ENCODE measurements around the gene BAZ2B. TPM values are rescaled to one million over a fixed set of nuclear protein-coding genes. Genes with fewer than 3 reads are reported as not detected.

BAZ2B gene
- total and polyA plus RNA-seq, 4 experiments from 2014 or later: 4.3 to 35.6 (median 25.9) TPM

DNA sequence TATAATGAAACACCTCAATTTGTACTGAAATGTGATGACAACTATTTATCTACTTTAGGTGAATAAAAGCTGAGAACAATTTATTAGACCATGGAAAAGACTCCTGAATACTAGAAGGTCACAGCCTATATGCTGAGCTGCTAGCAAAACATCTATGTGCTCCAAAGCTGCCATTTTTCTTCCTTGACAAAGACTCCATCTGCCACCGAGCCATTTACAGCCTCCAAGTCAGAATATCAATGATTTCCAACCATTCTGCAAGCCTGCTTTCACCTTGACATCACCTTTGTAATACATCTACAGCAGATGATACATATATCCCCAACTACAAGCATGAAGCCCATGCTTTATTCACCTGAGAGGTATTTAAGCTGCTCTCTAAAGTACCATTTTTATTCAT lies 84.9 kb downstream of the BAZ2B start:
- H3K27ac ChIP-seq (ENCODE audit: low read depth, low read length): no peak overlapping the region
- Mint-ChIP-seq H3K27ac (no peak overlapping the region), H3K4me1 (no peaks in the 10 kb centered on the region), H3K36me3 (peaks cover 0 to 6% of the 10 kb centered on the region in 2 donors), H3K4me3 (no peak overlapping the region), H3K9me3 (peaks cover 0 to 2% (median 0%) of the 10 kb centered on the region in 8 donors), H3K27me3 (no peaks in the 10 kb centered on the region)
- CTCF ChIA-PET (ENCODE audit: partially characterized antibody): interaction anchor here (0.8 kb wide), 1 partner anchor 1473 kb away, joined by 3 read pairs; no protein-coding TSS in a partner anchor
- H3K4me1 ChIP-seq (ENCODE audit: insufficient read depth, low read length): no peaks in the 10 kb centered on the region
- POLR2A ChIA-PET (ENCODE audit: partially characterized antibody): no interaction called here
- H3K4me3 ChIP-seq (ENCODE audit: low read length in 2 of 2): no peak overlapping the region
- no peaks in the 10 kb centered on the region for H3K27me3 ChIP-seq (ENCODE audit: insufficient read depth, low read length)
- H3K9me3 ChIP-seq (ENCODE audit: control insufficient read depth in 1 of 2, low read length in 2 of 2): no peaks in the 10 kb centered on the region
- H3K36me3 ChIP-seq (ENCODE audit: insufficient read depth, low read length): no peaks in the 10 kb centered on the region
- intact Hi-C loops (cut with micrococcal nuclease): no loop called here
- no peak for DNase-seq

DNA sequence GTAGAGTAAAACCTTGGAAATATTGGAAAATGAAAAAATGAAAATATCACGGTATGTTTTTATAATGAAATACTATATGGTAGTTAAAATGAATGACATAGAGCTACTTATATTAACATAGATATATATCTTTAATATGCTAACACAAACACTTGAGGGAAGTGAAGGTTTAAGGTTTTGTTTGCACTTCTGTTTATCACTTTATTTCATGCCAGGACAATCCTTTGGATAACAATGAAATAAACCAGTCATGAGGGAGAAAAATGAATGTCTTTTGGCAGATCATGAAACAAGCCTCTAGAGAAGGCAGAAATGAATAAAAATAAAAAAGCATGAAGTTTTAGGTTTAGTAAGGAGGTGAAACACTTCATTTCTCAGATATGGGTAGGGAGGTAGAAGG lies 89.9 kb downstream of the BAZ2B start:
- H3K4me3 Mint-ChIP-seq: no peak overlapping the region
- Histone ChIP-seq H3K4me1 (ENCODE audit: insufficient read depth, low read length) (no peaks in the 10 kb centered on the region), H3K27me3 (ENCODE audit: insufficient read depth, low read length) (no peaks in the 10 kb centered on the region), H3K36me3 (ENCODE audit: insufficient read depth, low read length) (no peaks in the 10 kb centered on the region), H3K9me3 (ENCODE audit: control insufficient read depth in 1 of 2, low read length in 2 of 2) (no peaks in the 10 kb centered on the region), H3K4me3 (ENCODE audit: low read length in 2 of 2) (no peak overlapping the region), H3K27ac (ENCODE audit: low read depth, low read length) (no peak overlapping the region)
- DNase-seq: no peak
- no peak overlapping the region for H3K27ac Mint-ChIP-seq
- H3K27me3 Mint-ChIP-seq: no peaks in the 10 kb centered on the region
- H3K36me3 Mint-ChIP-seq: peaks cover 0 to 6% of the 10 kb centered on the region in 2 donors
- CTCF ChIA-PET (ENCODE audit: partially characterized antibody): no interaction called here
- peaks cover 0 to under 1% (median 0%) of the 10 kb centered on the region in 4 donors for H3K4me1 Mint-ChIP-seq
- intact Hi-C loops (cut with micrococcal nuclease): no loop called here
- POLR2A ChIA-PET (ENCODE audit: partially characterized antibody): interaction anchor here (1.3 kb wide), 1 partner anchor 186 kb away, joined by 4 read pairs; the partner anchor contains the start of gene MARCHF7
- peaks cover 0 to 2% (median 0%) of the 10 kb centered on the region in 8 donors for H3K9me3 Mint-ChIP-seq

DNA sequence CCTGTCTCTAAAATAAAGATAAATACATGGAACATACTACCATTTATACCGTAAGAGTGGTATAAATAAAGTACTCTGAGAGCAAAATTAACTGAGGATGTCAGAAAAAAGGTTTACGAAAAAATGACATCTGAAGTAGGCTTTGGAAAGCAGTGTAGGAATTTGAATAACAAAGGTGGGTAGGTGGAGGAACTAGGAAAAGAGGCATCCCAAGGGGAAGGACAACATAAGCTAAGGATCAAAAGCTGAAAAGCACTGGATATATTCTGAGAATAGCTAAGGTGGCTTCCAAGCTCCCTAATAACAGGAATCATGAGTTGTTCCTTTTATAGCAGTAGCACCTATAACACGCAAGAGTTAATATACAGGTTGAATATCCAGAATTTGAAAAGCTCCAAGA lies 91.3 kb downstream of the BAZ2B start:
- H3K27ac ChIP-seq (ENCODE audit: low read depth, low read length): no peak overlapping the region
- no peak overlapping the region for H3K4me3 Mint-ChIP-seq
- DNase-seq: no peak
- no peaks in the 10 kb centered on the region for H3K9me3 ChIP-seq (ENCODE audit: control insufficient read depth in 1 of 2, low read length in 2 of 2)
- intact Hi-C loops (cut with micrococcal nuclease): no loop called here
- H3K4me1 ChIP-seq (ENCODE audit: insufficient read depth, low read length): no peaks in the 10 kb centered on the region
- no peak overlapping the region for H3K4me3 ChIP-seq (ENCODE audit: low read length in 2 of 2)
- no peaks in the 10 kb centered on the region for H3K27me3 Mint-ChIP-seq
- peaks cover 0 to 1% (median 0%) of the 10 kb centered on the region in 4 donors for H3K4me1 Mint-ChIP-seq
- H3K27ac Mint-ChIP-seq: no peak overlapping the region
- H3K36me3 Mint-ChIP-seq: peaks cover 0 to 6% of the 10 kb centered on the region in 2 donors
- H3K27me3 ChIP-seq (ENCODE audit: insufficient read depth, low read length): no peaks in the 10 kb centered on the region
- H3K9me3 Mint-ChIP-seq: peaks cover 0 to 2% (median 0%) of the 10 kb centered on the region in 8 donors
- CTCF ChIA-PET (ENCODE audit: partially characterized antibody): no interaction called here
- H3K36me3 ChIP-seq (ENCODE audit: insufficient read depth, low read length): no peaks in the 10 kb centered on the region
- POLR2A ChIA-PET (ENCODE audit: partially characterized antibody): interaction anchor here (1.3 kb wide), 1 partner anchor 187 kb away, joined by 4 read pairs; the partner anchor contains the start of gene MARCHF7

DNA sequence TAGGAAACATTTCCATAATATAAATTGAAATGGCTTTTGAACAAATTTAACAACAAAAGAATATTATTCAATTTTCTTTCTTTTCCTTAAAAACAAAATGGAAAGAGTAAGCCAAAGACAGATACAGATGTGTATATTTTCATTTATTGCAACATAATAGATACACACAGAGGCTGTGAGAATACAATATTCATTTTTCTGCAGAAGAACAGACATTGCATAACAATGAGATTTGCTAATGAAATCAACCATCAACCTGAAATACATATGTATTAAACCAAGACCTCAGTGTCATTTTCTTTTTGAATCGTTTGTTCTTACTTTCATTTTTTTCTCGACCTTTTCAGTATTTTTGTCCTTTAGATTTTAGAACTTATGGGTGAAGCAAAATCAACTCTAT lies 95.1 kb downstream of the BAZ2B start:
- ChIA-PET CTCF (ENCODE audit: partially characterized antibody) (interaction anchor here (0.6 kb wide), 1 partner anchor 39 kb away, joined by 3 read pairs; no protein-coding TSS in a partner anchor), POLR2A (ENCODE audit: partially characterized antibody) (interaction anchor here (0.7 kb wide), 1 partner anchor 191 kb away, joined by 4 read pairs; the partner anchor contains the start of gene MARCHF7)
- no peak for DNase-seq
- Histone ChIP-seq H3K9me3 (ENCODE audit: control insufficient read depth in 1 of 2, low read length in 2 of 2) (no peaks in the 10 kb centered on the region), H3K27ac (ENCODE audit: low read depth, low read length) (no peak overlapping the region), H3K4me1 (ENCODE audit: insufficient read depth, low read length) (peaks cover 7% of the 10 kb centered on the region), H3K36me3 (ENCODE audit: insufficient read depth, low read length) (no peaks in the 10 kb centered on the region), H3K4me3 (ENCODE audit: low read length in 2 of 2) (no peak overlapping the region), H3K27me3 (ENCODE audit: insufficient read depth, low read length) (no peaks in the 10 kb centered on the region)
- intact Hi-C loops (cut with micrococcal nuclease): no loop called here
- Mint-ChIP-seq H3K4me3 (no peak overlapping the region), H3K4me1 (peaks cover 4 to 6% (median 5%) of the 10 kb centered on the region in 4 donors), H3K9me3 (no peaks in the 10 kb centered on the region), H3K27ac (no peak overlapping the region), H3K27me3 (no peaks in the 10 kb centered on the region), H3K36me3 (no peaks in the 10 kb centered on the region)

DNA sequence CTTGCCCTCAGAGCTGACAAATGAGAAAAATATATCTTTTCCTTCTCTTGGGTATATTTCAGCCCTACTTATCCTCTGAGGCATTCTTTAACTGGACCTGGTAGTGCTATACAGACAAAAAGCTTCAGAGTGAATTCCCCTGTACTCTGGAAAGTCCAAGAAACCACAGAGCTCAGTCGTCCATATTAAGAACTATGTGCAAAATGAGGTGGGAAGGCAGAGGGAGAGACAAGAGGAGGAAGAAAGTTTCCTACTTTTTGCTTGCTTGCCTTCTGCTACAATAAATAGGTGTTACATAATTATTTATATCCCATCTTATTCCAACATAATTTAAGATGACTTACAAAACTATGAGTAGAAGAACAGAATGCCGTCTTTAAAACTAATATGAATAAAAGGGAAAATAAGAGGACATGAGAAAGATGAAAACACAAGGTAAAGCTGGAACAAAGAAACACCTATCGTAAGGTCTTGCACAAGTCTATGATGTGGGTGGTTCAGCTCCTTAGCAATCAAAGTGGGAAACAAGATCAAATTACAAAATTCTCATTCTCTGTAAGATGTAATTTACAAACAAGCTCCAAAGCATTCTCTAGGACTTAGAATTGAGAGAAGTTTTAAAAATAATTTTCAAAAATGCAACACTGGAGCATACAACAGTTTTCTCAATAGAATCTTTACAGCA lies 97.9 kb downstream of the BAZ2B start:
- H3K9me3 ChIP-seq (ENCODE audit: control insufficient read depth in 1 of 2, low read length in 2 of 2): no peaks in the 10 kb centered on the region
- H3K27me3 ChIP-seq (ENCODE audit: insufficient read depth, low read length): no peaks in the 10 kb centered on the region
- DNase-seq: no peak
- Mint-ChIP-seq H3K4me3 (no peak overlapping the region), H3K36me3 (peaks cover 0 to 4% of the 10 kb centered on the region in 2 donors), H3K27ac (peak overlapping the region in 1 of 7 donors; percentile 21), H3K27me3 (no peaks in the 10 kb centered on the region), H3K4me1 (peaks cover 9 to 28% (median 17%) of the 10 kb centered on the region in 4 donors), H3K9me3 (no peaks in the 10 kb centered on the region)
- H3K27ac ChIP-seq (ENCODE audit: low read depth, low read length): no peak overlapping the region
- intact Hi-C loops (cut with micrococcal nuclease): loop anchor here (5.0 to 10.0 kb wide), 3 partner anchors 231 to 384 kb away; partner anchors contain the start of genes LY75 and WDSUB1
- ChIA-PET CTCF (ENCODE audit: partially characterized antibody) (no interaction called here), POLR2A (ENCODE audit: partially characterized antibody) (no interaction called here)
- H3K36me3 ChIP-seq (ENCODE audit: insufficient read depth, low read length): no peaks in the 10 kb centered on the region
- H3K4me3 ChIP-seq (ENCODE audit: low read length in 2 of 2): no peak overlapping the region
- peaks cover 29% of the 10 kb centered on the region for H3K4me1 ChIP-seq (ENCODE audit: insufficient read depth, low read length)

DNA sequence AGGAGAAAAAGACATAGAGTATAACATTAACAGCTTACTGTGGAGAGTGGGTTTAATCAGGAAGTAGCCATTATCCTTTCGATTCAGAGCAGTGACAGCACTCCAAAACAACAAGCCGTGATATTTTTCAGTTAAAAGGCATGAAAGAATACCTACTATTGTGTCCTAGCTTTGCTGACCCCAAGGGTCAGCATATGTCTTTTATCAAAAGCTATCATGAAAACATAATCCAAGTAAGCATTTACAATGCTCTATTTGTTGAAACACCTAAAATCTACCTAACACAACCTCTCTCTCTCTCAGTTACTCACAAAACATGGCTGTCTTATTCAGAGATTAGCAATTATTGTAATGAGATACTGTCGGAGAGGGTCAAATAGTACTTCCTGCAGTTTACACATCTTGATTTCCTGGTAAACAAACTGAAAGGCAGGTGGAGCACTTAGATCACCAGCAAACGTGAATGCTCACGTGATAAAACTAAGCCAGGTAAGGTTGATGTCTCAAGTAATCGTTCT lies 100.0 kb downstream of the BAZ2B start:
- Histone ChIP-seq H3K9me3 (ENCODE audit: control insufficient read depth in 1 of 2, low read length in 2 of 2) (no peaks in the 10 kb centered on the region), H3K4me3 (ENCODE audit: low read length in 2 of 2) (peak overlapping the region; percentile 82 to 83), H3K27ac (ENCODE audit: low read depth, low read length) (peak overlapping the region; percentile 58), H3K27me3 (ENCODE audit: insufficient read depth, low read length) (no peaks in the 10 kb centered on the region), H3K36me3 (ENCODE audit: insufficient read depth, low read length) (no peaks in the 10 kb centered on the region), H3K4me1 (ENCODE audit: insufficient read depth, low read length) (peaks cover 33% of the 10 kb centered on the region)
- Mint-ChIP-seq H3K9me3 (no peaks in the 10 kb centered on the region), H3K27ac (peak overlapping the region; percentile 48 to 95 (median 88)), H3K4me1 (peaks cover 13 to 40% (median 23%) of the 10 kb centered on the region in 4 donors), H3K4me3 (peak overlapping the region; percentile 71 to 89 (median 85)), H3K36me3 (peaks cover 0 to 4% of the 10 kb centered on the region in 2 donors), H3K27me3 (no peaks in the 10 kb centered on the region)
- intact Hi-C loops (cut with micrococcal nuclease): loop anchor here (1.0 to 10.0 kb wide), 4 partner anchors 196 to 386 kb away; partner anchors contain the start of genes LY75, MARCHF7 and WDSUB1
- ChIA-PET POLR2A (ENCODE audit: partially characterized antibody) (interaction anchor here (1.3 to 2.5 kb wide), 4 partner anchors 11 to 388 kb away, joined by 4 to 25 read pairs (median 6); partner anchors contain the start of genes LY75 and MARCHF7), CTCF (ENCODE audit: partially characterized antibody) (interaction anchor here (1.2 to 1.6 kb wide), 4 partner anchors 11 to 292 kb away, joined by 3 to 7 read pairs (median 4); partner anchors contain the start of gene MARCHF7)
- peak; percentile 64 to 80 (median 69) for DNase-seq

DNA sequence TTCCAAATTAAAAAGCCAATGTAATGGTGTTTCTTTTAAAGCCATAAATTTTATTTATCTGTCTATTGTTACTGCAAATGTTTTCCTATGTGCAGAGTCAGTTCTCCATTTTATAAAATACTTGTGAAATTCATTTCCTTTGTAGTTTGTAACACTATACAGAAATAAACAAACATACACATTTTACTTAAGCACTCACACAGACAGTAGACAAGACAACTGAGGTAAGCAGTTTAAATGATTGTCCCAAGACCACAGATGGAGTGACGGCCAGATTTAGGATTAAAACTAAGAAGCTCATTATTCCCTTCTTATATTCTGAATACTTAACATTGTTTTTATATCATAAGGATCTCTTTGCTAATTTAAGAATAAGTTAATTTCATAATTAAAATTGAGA lies 100.9 kb downstream of the BAZ2B start:
- Histone ChIP-seq H3K9me3 (ENCODE audit: control insufficient read depth in 1 of 2, low read length in 2 of 2) (no peaks in the 10 kb centered on the region), H3K27me3 (ENCODE audit: insufficient read depth, low read length) (no peaks in the 10 kb centered on the region), H3K4me1 (ENCODE audit: insufficient read depth, low read length) (peaks cover 33% of the 10 kb centered on the region), H3K4me3 (ENCODE audit: low read length in 2 of 2) (peak overlapping the region in 1 of 2 donors; percentile 83), H3K27ac (ENCODE audit: low read depth, low read length) (no peak overlapping the region), H3K36me3 (ENCODE audit: insufficient read depth, low read length) (no peaks in the 10 kb centered on the region)
- POLR2A ChIA-PET (ENCODE audit: partially characterized antibody): interaction anchor here (1.3 to 2.5 kb wide), 4 partner anchors 10 to 389 kb away, joined by 4 to 25 read pairs (median 6); partner anchors contain the start of genes LY75 and MARCHF7
- peaks cover 0 to 4% of the 10 kb centered on the region in 2 donors for H3K36me3 Mint-ChIP-seq
- peak overlapping the region; percentile 75 to 87 (median 84) for H3K4me3 Mint-ChIP-seq
- no peaks in the 10 kb centered on the region for H3K27me3 Mint-ChIP-seq
- CTCF ChIA-PET (ENCODE audit: partially characterized antibody): interaction anchor here (1.2 to 1.6 kb wide), 4 partner anchors 10 to 293 kb away, joined by 3 to 7 read pairs (median 4); partner anchors contain the start of gene MARCHF7
- no peaks in the 10 kb centered on the region for H3K9me3 Mint-ChIP-seq
- intact Hi-C loops (cut with micrococcal nuclease): loop anchor here (5.0 to 10.0 kb wide), 3 partner anchors 228 to 387 kb away; partner anchors contain the start of genes LY75 and WDSUB1
- DNase-seq: no peak
- H3K27ac Mint-ChIP-seq: peak overlapping the region in 6 of 7 donors; percentile 74 to 90 (median 85)
- H3K4me1 Mint-ChIP-seq: peaks cover 13 to 40% (median 23%) of the 10 kb centered on the region in 4 donors
